Measurements from ENCODE around the gene OR51G1. TPM values are rescaled to one million over a fixed set of nuclear protein-coding genes. Genes with fewer than 3 reads are reported as not detected.

Gene OR51G1
- total and polyA plus RNA-seq, 2 donors: 0.02 TPM; not detected in 1

GRCh38 chr11:4884361-4884760 lies 39.8 kb downstream of the OR51G1 start:
- H3K4me3 ChIP-seq (ENCODE audit: low read length in 2 of 2): no peak overlapping the region
- no peaks in the 10 kb centered on the region for H3K4me1 ChIP-seq (ENCODE audit: control insufficient read depth in 2 of 2, insufficient read depth in 2 of 2, low read length in 2 of 2)
- H3K27ac ChIP-seq (ENCODE audit: low read depth in 1 of 2, low read length in 1 of 2): no peak overlapping the region
- 92% methylated on average over 3 of the region's 3 CpGs for WGBS
- H3K27me3 ChIP-seq (ENCODE audit: control insufficient read depth in 2 of 2, insufficient read depth in 1 of 2, low read length in 1 of 2): no peaks in the 10 kb centered on the region
- DNase-seq (ENCODE audit: low read depth in 6 of 9, low spot score in 9 of 9): no peak
- H3K36me3 ChIP-seq (ENCODE audit: control insufficient read depth in 2 of 2, insufficient read depth in 2 of 2, low read length in 1 of 2): no peaks in the 10 kb centered on the region
- no peaks in the 10 kb centered on the region for H3K9me3 ChIP-seq (ENCODE audit: control insufficient read depth in 2 of 2, insufficient read depth in 1 of 2, low read length in 1 of 2)

DNA sequence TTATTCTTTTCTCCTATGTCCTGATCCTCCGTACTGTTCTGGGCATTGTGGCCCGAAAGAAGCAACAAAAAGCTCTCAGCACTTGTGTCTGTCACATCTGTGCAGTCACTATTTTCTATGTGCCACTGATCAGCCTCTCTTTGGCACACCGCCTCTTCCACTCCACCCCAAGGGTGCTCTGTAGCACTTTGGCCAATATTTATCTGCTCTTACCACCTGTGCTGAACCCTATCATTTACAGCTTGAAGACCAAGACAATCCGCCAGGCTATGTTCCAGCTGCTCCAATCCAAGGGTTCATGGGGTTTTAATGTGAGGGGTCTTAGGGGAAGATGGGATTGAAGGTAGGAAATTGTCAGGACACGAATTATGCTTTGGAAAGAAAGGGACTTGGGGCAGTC lies 41.6 kb downstream of the OR51G1 start:
- Histone ChIP-seq H3K4me1 (ENCODE audit: control insufficient read depth in 2 of 2, insufficient read depth in 2 of 2, low read length in 2 of 2) (no peaks in the 10 kb centered on the region), H3K27ac (ENCODE audit: low read depth in 1 of 2, low read length in 1 of 2) (no peak overlapping the region), H3K27me3 (ENCODE audit: control insufficient read depth in 2 of 2, insufficient read depth in 1 of 2, low read length in 1 of 2) (no peaks in the 10 kb centered on the region), H3K4me3 (ENCODE audit: low read length in 2 of 2) (no peak overlapping the region), H3K36me3 (ENCODE audit: control insufficient read depth in 2 of 2, insufficient read depth in 2 of 2, low read length in 1 of 2) (no peaks in the 10 kb centered on the region), H3K9me3 (ENCODE audit: control insufficient read depth in 2 of 2, insufficient read depth in 1 of 2, low read length in 1 of 2) (no peaks in the 10 kb centered on the region)
- DNase-seq (ENCODE audit: low read depth in 6 of 9, low spot score in 9 of 9): no peak
- 91% methylated on average over 5 of the region's 5 CpGs for WGBS

- Histone ChIP-seq H3K27ac (ENCODE audit: low read depth in 1 of 2, low read length in 1 of 2) (no peak within 1 kb of the TSS), H3K4me3 (ENCODE audit: low read length in 2 of 2) (no peak within 1 kb of the TSS), H3K27me3 (ENCODE audit: control insufficient read depth in 2 of 2, insufficient read depth in 1 of 2, low read length in 1 of 2) (no peaks in the 10 kb centered on the region), H3K4me1 (ENCODE audit: control insufficient read depth in 2 of 2, insufficient read depth in 2 of 2, low read length in 2 of 2) (no peaks in the 10 kb centered on the region), H3K9me3 (ENCODE audit: control insufficient read depth in 2 of 2, insufficient read depth in 1 of 2, low read length in 1 of 2) (no peaks in the 10 kb centered on the region), H3K36me3 (ENCODE audit: control insufficient read depth in 2 of 2, insufficient read depth in 2 of 2, low read length in 1 of 2) (no peaks in the 10 kb centered on the region)
- no peak for DNase-seq (ENCODE audit: low read depth in 6 of 9, low spot score in 9 of 9)
- 95% methylated on average over 8 of the region's 8 CpGs for WGBS
These were observed 42.2 kb downstream of the OR51G1 start, which contains the start of gene OR51T1 for GRCh38 chr11:4881860-4882500. Gene OR51T1, plus strand, starts transcription at chr11:4881900. Its CDS starts 0 bp downstream, at chr11:4881900.

GRCh38 chr11:4881188-4881587 lies 43.0 kb downstream of the OR51G1 start:
- DNase-seq (ENCODE audit: low read depth in 6 of 9, low spot score in 9 of 9): no peak

More at GRCh38 chr11:4881188-4881587, 43.0 kb downstream of the OR51G1 start:
- Histone ChIP-seq H3K4me1 (ENCODE audit: control insufficient read depth in 2 of 2, insufficient read depth in 2 of 2, low read length in 2 of 2) (no peaks in the 10 kb centered on the region), H3K27ac (ENCODE audit: low read depth in 1 of 2, low read length in 1 of 2) (no peak overlapping the region), H3K36me3 (ENCODE audit: control insufficient read depth in 2 of 2, insufficient read depth in 2 of 2, low read length in 1 of 2) (no peaks in the 10 kb centered on the region), H3K4me3 (ENCODE audit: low read length in 2 of 2) (no peak overlapping the region), H3K27me3 (ENCODE audit: control insufficient read depth in 2 of 2, insufficient read depth in 1 of 2, low read length in 1 of 2) (no peaks in the 10 kb centered on the region), H3K9me3 (ENCODE audit: control insufficient read depth in 2 of 2, insufficient read depth in 1 of 2, low read length in 1 of 2) (no peaks in the 10 kb centered on the region)
- WGBS: 94% methylated on average over 4 of the region's 4 CpGs

Other genes starting within 250 kb of the OR51G1 start
- under 0.01 TPM for gene OR51E2, start 226.5 kb downstream of the OR51G1 start, total RNA-seq
- 0.57 TPM for gene OR51E2, start 226.5 kb downstream of the OR51G1 start, polyA plus RNA-seq
- gene MMP26, start 219.6 kb downstream of the OR51G1 start, total RNA-seq: 0.52 TPM
- 1.9 TPM for gene MMP26, start 219.6 kb downstream of the OR51G1 start, polyA plus RNA-seq
- not detected for gene OR51F1, start 154.4 kb downstream of the OR51G1 start, total RNA-seq
- gene OR51F1, start 154.4 kb downstream of the OR51G1 start, polyA plus RNA-seq: not detected
- not detected for gene OR52R1, start 120.0 kb downstream of the OR51G1 start, total RNA-seq
- not detected for gene OR52R1, start 120.0 kb downstream of the OR51G1 start, polyA plus RNA-seq
- not detected for gene OR51F2, start 103.0 kb downstream of the OR51G1 start, total RNA-seq
- not detected for gene OR51F2, start 103.0 kb downstream of the OR51G1 start, polyA plus RNA-seq
- not detected for gene OR51S1, start 75.1 kb downstream of the OR51G1 start, total RNA-seq
- not detected for gene OR51S1, start 75.1 kb downstream of the OR51G1 start, polyA plus RNA-seq
- not detected for gene OR51T1, start 42.4 kb downstream of the OR51G1 start, total RNA-seq
- not detected for gene OR51T1, start 42.4 kb downstream of the OR51G1 start, polyA plus RNA-seq
- gene OR51A7, start 20.6 kb downstream of the OR51G1 start, total RNA-seq: not detected
- gene OR51A7, start 20.6 kb downstream of the OR51G1 start, polyA plus RNA-seq: 0.05 TPM
- not detected for gene OR51G2, start 5.0 kb downstream of the OR51G1 start, total RNA-seq
- 0.02 TPM for gene OR51G2, start 5.0 kb downstream of the OR51G1 start, polyA plus RNA-seq
- not detected for gene OR51A4, start 23.3 kb upstream of the OR51G1 start, total RNA-seq
- gene OR51A4, start 23.3 kb upstream of the OR51G1 start, polyA plus RNA-seq: 0.02 TPM
- not detected for gene OR51A2, start 31.4 kb upstream of the OR51G1 start, total RNA-seq
- gene OR51A2, start 31.4 kb upstream of the OR51G1 start, polyA plus RNA-seq: not detected
- not detected for gene OR51L1, start 70.5 kb upstream of the OR51G1 start, total RNA-seq
- gene OR51L1, start 70.5 kb upstream of the OR51G1 start, polyA plus RNA-seq: under 0.01 TPM
- gene OR52J3, start 122.2 kb upstream of the OR51G1 start, total RNA-seq: not detected
- not detected for gene OR52J3, start 122.2 kb upstream of the OR51G1 start, polyA plus RNA-seq
- gene OR52E2, start 135.3 kb upstream of the OR51G1 start, total RNA-seq: not detected
- not detected for gene OR52E2, start 135.3 kb upstream of the OR51G1 start, polyA plus RNA-seq
- gene OR52E1, start 145.2 kb upstream of the OR51G1 start, total RNA-seq: not detected
- gene OR52E1, start 145.2 kb upstream of the OR51G1 start, polyA plus RNA-seq: not detected
- gene OR52A5, start 214.0 kb upstream of the OR51G1 start, total RNA-seq: not detected
- not detected for gene OR52A5, start 214.0 kb upstream of the OR51G1 start, polyA plus RNA-seq
- not detected for gene OR52A1, start 230.4 kb upstream of the OR51G1 start, total RNA-seq
- gene OR52A1, start 230.4 kb upstream of the OR51G1 start, polyA plus RNA-seq: not detected

Data from thymus (tissue), 11 donors.